ENCODE data around the gene GCSH.

Gene GCSH

DNA sequence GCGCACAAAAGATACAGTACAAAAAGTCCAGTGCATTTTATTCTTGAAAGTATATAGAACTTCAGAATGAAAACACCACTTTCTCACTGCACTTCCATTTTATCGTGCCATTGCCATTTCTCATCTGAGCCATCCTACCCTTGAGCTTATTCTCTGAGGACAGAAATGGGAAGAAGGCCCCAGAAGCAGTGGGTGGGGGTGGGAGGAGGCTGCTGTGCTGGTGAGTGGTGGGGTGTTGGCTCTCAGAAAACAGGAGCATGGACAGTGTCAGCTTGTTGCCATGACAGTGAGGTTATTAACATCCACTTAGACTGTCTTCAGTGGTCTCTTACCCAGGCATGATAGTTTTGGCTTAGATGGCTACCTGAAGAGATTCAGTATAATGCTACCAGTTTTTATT, 56.1 kb downstream of the GCSH start:
- DNase-seq: no peak

DNA sequence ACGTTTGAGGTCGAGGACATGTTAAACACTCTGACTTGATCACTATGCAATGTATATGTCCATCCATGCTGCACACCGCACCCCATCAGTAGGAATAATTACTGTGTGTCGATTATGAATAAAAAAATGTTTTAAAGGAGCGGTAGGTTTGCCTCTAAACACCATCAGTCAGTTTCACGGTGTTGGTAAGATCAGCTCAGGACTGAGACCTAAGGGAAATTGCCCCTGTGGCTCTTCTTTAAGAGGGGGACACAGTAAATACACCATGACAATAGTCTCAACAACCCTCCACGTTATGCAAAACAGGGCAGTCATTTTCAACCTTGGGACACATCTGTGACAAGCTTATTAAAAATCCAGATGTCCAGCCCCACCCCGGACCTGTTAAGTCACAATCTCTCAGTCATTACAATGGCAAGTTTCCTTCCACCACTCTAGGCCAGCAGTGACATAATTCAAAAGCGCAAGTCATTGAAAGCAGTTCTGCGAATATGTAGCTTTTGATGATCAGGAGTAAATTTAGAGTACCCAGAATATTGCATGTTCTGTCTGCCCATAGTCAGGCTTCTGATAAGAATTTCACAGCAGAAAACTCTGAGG, 59.3 kb downstream of the GCSH start:
- no peak for DNase-seq

DNA sequence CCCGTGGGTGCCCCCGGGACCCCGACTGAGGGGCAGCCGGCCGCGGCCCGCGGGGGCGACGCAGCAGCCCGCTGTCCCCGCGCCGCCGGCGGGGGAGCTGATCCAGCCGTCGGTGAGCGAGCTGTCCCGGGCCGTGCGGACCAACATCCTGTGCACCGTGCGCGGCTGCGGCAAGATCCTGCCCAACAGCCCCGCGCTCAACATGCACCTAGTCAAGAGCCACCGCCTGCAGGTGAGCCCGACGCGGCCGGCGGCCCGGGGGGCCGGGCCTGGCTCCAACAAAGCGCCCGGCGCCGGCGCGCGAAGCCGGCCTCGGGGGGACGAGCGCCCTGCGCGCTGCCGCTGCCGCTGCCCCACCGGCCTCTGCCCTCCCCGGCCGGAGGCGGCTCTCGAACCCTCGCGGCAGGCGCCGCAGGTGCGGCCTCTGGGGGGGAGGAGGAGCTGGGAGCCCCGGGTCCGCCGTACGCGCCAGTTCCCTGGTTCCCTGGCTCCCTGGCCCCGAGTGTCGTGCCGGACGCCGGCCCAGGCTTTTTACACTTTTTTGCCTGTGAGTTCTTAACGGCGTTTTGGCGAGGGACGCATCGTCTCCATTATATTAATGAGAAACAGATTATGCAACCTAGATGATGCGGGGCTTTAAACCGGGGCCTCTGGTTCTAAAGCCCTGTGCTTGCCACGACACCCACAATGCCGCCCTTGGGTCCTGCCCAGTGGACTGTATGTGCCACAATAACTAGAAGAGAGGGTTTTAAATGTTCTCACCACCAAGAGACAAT, 60.0 kb downstream of the GCSH start:
- DNase-seq: no peak

DNA sequence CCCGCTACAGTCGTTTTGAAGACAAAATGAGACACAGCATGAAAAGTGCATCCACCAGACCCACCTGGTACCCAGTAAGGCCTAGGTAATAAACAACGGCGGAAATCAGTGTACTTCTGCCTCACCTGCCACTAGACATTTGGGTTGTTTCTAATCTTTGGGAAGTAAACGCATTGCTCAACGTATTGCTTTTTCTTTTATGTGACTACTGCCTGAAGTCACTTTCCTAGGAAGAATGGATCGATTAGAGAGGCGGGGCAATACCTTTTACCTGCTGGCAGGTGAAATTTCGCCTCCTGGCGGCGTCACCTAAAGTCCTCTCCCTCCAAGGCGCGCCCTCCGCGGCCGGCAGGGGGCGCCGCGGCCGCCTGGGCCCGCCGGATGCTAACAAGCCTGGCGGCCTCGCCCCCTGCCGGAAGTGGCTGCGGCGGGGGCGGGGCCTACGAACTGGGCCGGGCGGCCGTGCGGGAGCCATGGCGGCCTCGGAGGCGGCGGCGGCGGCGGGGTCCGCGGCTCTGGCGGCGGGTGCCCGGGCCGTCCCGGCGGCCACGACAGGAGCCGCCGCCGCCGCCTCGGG, 60.7 kb downstream of the GCSH start, which contains the start of gene ATMIN:
ATMIN (plus strand) TSS at position 445 of the 577 bp plus-strand sequence; CDS start at position 474, 29 bp downstream.
- DNase-seq: peak; percentile 60
